Activated CD4-positive, alpha-beta T cell treated with anti-CD3 and anti-CD28 coated beads, Interleukin-2, amount 50 U/mL, for 48 hours (primary cell): ENCODE results near the gene ZGPAT.

Experiments
- DNase-seq, 2 experiments: peaks; one replicate each; pipeline ENCODE4 v3.0.0-alpha.2; 2020

The ZGPAT gene

DNA sequence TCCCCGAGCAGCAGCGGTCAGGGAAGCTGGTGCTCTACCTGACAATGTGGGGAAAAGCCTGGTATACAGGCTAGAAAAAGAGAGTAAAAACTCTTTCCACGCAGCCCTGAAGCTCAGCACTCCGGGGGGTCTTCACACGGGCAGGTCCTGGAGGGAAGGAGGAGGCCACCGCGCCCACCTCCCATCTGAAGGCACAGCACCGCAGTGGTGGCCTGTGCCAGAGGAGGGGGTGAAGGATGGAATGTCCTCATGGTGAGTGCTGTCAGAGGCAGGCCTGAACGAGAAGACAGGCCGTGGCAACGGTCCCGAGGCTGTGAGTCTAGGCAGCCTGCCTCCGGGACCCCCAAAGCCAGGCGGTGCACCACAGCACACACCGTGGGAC lies 37.6 kb downstream of the ZGPAT start:
- no peak for DNase-seq

GRCh38 chr20:63745961-63746731 lies 38.3 kb downstream of the ZGPAT start:
- no peak for DNase-seq

GRCh38 chr20:63746751-63747315 lies 39.0 kb downstream of the ZGPAT start:
- DNase-seq = no peak

GRCh38 chr20:63747622-63748069 lies 39.8 kb downstream of the ZGPAT start:
- no peak for DNase-seq

GRCh38 chr20:63748070-63748933 lies 40.5 kb downstream of the ZGPAT start:
- DNase-seq = no peak

- no peak for DNase-seq
Observed at GRCh38 chr20:63748934-63749270, 41.1 kb downstream of the ZGPAT start.

DNA sequence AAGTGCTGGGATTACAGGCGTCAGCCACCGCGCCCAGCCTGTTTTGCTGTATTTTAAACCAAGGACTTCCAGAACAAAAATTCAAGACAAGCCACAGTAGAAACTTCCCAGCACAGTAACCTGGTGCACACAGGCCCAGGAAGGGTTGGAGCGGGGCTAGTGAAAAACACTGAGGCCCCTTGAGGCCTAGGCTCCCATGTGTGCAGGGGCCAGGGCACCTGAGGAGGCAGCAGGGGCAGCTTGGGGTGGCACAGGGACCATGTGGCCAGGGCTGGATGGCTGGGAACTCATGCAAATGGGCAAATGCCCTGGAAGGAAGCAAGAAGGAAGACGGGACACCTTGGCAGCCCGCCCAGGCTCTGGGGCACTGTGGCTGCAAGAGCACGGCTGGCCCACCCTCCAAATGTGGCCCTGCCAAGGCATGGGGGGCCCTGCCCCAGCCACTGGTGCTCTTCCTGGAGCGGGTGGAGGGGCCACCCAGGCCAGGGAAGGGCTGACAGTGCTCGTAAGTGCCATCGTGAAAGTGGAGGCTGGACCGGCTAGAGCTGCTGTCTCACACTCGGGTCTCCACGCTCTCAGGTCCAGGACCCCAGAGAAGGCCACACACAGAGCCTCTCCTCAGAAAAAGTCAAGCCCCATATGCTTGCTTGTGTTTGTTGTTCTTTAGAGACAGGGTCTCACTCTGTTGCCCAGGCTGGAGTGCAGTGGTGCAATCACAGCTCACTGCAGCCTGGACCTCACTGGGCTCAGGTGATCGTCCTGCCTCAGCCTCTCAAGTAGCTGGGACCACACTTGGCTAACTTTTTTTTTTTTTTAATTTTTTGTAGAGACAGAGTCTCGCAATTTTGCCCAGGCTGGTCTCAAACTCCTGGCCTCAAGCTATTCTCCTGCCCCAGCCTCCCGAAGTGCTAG lies 42.0 kb downstream of the ZGPAT start:
- no peak for DNase-seq

DNA sequence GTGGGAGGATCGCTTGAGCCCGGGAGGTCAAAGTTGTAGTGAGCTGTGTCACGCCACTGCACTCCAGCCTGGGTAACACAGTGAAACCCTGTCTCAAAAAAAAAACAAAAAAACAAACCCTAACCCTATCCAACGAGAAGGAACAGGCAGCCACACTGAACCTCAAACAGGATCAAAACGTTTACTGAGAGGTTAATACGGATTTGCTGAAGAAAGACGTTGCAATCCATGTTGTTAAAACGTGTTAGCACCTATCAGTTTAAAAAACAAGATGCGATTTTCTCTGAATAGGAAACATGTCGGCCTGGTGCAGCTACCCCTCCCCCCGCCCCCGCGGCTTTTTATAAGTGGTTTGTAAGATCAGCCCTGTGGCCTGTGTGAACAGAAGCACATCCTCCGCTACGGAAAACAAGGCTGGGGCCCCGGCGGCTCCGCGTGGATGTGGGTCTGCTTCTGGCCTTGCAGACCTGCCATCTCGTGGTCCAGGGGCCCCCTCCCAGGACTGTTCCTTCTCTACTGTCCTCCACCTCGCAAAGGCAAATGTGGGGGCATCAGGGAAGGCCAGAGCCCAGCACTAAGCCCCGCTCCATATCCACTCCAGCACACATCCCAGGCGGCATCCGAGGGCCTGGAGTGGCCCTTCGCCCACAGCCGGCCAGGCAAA lies 43.1 kb downstream of the ZGPAT start:
- DNase-seq = peak; percentile 67 to 71

GRCh38 chr20:63751471-63752271 lies 43.8 kb downstream of the ZGPAT start:
- DNase-seq = peak; percentile 29 to 45

DNA sequence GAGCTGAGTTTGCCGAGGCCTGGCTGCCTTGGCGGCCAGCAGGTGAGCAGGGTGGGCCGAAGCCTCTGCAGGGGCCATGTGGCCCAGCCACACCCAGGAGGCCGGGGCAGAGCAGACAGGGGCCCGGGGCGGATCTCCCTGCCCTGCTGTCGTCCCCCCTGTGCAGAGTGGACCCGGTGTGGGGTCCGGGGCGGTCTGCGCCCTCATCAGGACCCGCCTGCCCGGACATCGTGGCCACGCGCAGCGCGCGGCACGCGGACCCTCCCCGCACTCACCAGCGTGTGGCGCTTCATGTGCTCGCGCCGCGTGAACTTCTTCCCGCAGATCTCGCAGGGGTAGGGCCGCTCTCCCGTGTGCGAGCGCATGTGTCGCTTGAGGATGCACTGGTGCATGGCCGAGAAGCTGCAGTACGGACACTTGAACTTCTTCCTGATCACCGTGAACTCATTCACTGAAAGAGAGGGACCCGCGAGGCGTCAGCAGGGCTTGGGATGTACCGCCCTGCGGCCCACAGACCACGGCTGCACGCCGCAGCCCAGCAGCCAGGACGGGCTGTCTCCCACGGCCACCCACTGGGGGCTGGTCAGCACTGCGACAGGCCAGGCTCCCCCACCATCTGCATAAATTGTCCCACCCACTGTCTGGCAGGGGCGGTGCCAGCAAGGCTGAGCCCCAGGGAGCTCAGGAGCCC lies 44.7 kb downstream of the ZGPAT start:
- DNase-seq = no peak

DNA sequence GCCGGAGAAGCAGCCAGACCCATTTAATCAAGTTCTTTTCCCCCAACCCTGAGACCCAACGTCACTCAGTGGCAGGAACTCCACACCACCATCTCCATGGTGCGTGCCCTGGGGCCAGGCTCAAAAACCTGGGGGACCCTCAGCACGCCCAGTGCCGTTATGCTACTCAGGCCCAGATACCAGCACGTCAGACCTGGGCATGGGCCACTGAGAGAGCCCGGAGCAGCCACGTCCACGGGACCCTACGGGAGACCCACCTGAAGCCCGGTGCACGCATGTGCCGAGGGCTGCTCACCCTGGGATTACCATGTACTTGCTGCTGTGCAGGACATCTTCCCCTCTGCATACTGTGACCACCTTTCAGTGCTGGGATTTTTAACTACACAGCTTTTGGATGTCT lies 45.5 kb downstream of the ZGPAT start:
- DNase-seq = no peak

GRCh38 chr20:63754008-63754407 lies 46.2 kb downstream of the ZGPAT start:
- no peak for DNase-seq

GRCh38 chr20:63755933-63756647 lies 48.3 kb downstream of the ZGPAT start:
- DNase-seq = no peak

DNA sequence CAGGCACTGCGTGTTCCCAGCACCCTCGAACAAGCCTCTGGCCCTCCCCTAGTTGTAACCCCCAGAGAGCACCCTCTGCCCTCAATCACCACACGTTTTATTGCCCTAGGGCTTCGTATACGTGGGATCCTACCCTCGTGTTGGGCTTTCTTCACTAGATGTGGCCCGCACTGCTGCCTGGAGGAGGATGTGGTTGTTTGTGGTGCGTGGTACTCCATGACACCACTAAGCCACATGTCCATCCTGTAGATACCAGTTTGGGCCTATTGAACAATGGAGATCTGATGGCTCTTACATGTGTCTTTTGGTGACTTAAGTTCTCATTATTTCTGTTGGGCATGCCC lies 48.8 kb downstream of the ZGPAT start:
- no peak for DNase-seq

DNA sequence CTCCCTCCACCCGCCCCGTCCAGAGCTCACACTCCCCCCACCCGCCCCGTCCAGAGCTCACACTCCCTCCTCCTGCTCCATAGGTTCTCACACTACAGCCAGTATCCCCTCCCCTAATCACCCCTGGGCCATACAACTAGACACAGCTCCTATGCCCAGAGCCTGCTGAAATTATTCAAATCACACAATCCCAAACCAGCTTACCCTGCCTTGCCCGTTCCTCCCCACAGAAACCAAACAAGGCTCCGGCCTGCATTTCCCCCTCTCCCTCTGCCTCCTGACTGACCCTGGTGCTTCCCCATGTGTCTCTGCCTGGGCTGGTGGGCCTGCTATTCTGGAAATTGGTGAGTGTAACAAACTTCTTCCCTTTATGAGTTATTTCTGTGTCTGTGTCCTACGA lies 50.3 kb downstream of the ZGPAT start:
- no peak for DNase-seq

- DNase-seq = no peak
Observed at GRCh38 chr20:63759377-63759901, 51.6 kb downstream of the ZGPAT start.

- DNase-seq = no peak
Observed at GRCh38 chr20:63765082-63765873, 57.4 kb downstream of the ZGPAT start.

DNA sequence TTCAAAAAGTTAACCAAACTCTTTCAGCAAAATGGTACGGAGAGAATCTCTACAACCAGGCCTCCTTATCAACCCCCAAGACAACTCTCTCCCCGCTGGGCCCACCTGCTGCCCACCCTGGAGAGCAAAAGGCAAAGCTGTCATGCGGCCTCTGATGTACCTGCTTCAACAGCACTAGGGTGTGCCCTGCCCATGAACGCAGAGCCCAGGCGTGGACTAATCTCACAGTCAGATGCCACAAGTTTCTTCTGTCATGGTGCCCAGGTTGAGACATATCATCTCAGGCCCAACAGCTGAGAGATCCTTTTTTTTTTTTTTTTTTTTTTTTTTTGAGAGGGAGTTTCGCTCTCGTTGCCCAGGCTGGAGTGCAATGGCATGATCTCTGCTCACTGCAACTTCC lies 58.1 kb downstream of the ZGPAT start:
- DNase-seq = no peak
